ENCODE data around the gene SPAG6. TPM values are rescaled to one million over a fixed set of nuclear protein-coding genes. Genes with fewer than 3 reads are reported as not detected.
"Not testable (repeated sequence)": the region's sequence is repeated elsewhere in the genome, so short reads cannot be mapped to it uniquely, and the experiment has no call there.

The SPAG6 gene
- 0.07 TPM in 1 of 2 replicates, not detected in the other for total RNA-seq

- peak within 1 kb of the TSS; percentile 68 for H3K4me3 Mint-ChIP-seq
- intact Hi-C loops (cut with micrococcal nuclease), result loop anchor here (5.0 to 10.0 kb wide), 2 partner anchors 642 to 1171 kb away; no protein-coding TSS in a partner anchor
- peaks cover 20% of the 10 kb centered on the region for H3K4me1 Mint-ChIP-seq
- H3K27ac Mint-ChIP-seq, result peak within 1 kb of the TSS; percentile 67
- peaks cover 7% of the 10 kb centered on the region for H3K9me3 Mint-ChIP-seq
- peaks cover 70% of the 10 kb centered on the region for H3K27me3 Mint-ChIP-seq
- DNase-seq, result peak; percentile 89
- H3K36me3 Mint-ChIP-seq (ENCODE audit: low read depth), result peaks cover 3% of the 10 kb centered on the region
Measured at GRCh38 chr10:22345301-22346095, at the start of gene SPAG6. SPAG6 (plus strand) TSS chr10:22345496; CDS start chr10:22345612, 116 bp downstream.

- no peaks in the 10 kb centered on the region for H3K9me3 Mint-ChIP-seq
- H3K36me3 Mint-ChIP-seq (ENCODE audit: low read depth), result no peaks in the 10 kb centered on the region
- intact Hi-C loops (cut with micrococcal nuclease), result loop anchor here (10.0 kb wide), 1 partner anchor 354 kb away; no protein-coding TSS in a partner anchor
- no peak overlapping the region for H3K4me3 Mint-ChIP-seq
- H3K27ac Mint-ChIP-seq, result no peak overlapping the region
- no peaks in the 10 kb centered on the region for H3K4me1 Mint-ChIP-seq
- no peak for DNase-seq
- peaks cover 8% of the 10 kb centered on the region for H3K27me3 Mint-ChIP-seq
Measured at GRCh38 chr10:22301193-22301592, 44.1 kb upstream of the SPAG6 start.

- Mint-ChIP-seq H3K4me1 (peaks cover 4% of the 10 kb centered on the region), H3K27ac (no peak overlapping the region), H3K9me3 (no peaks in the 10 kb centered on the region), H3K36me3 (ENCODE audit: low read depth) (no peaks in the 10 kb centered on the region), H3K4me3 (no peak overlapping the region), H3K27me3 (peaks cover 3% of the 10 kb centered on the region)
- intact Hi-C loops (cut with micrococcal nuclease), result loop anchor here (10.0 kb wide), 1 partner anchor 351 kb away; no protein-coding TSS in a partner anchor
- DNase-seq, result no peak
Measured at GRCh38 chr10:22303461-22303860, 41.8 kb upstream of the SPAG6 start.

- Mint-ChIP-seq H3K9me3 (no peaks in the 10 kb centered on the region), H3K36me3 (ENCODE audit: low read depth) (no peaks in the 10 kb centered on the region), H3K4me1 (peaks cover 7% of the 10 kb centered on the region), H3K4me3 (no peak overlapping the region), H3K27me3 (no peaks in the 10 kb centered on the region), H3K27ac (no peak overlapping the region)
- intact Hi-C loops (cut with micrococcal nuclease), result loop anchor here (10.0 kb wide), 1 partner anchor 349 kb away; no protein-coding TSS in a partner anchor
- no peak for DNase-seq
Measured at GRCh38 chr10:22305721-22306120, 39.6 kb upstream of the SPAG6 start.

- Mint-ChIP-seq H3K27ac (no peak overlapping the region), H3K4me3 (no peak overlapping the region)
Measured at GRCh38 chr10:22308390-22308789, 36.9 kb upstream of the SPAG6 start.

GRCh38 chr10:22309180-22310000, 35.9 kb upstream of the SPAG6 start:
- Mint-ChIP-seq H3K4me3 (no peak overlapping the region), H3K4me1 (peaks cover 10% of the 10 kb centered on the region), H3K36me3 (ENCODE audit: low read depth) (no peaks in the 10 kb centered on the region), H3K27ac (peak overlapping the region; percentile 69), H3K27me3 (peaks cover 2% of the 10 kb centered on the region), H3K9me3 (no peaks in the 10 kb centered on the region)
- DNase-seq, result no peak
- intact Hi-C loops (cut with micrococcal nuclease), result loop anchor here (2.0 to 10.0 kb wide), 3 partner anchors 57 to 345 kb away; partner anchors contain the start of gene DNAJC1

More at GRCh38 chr10:22308390-22308789, 36.9 kb upstream of the SPAG6 start:
- peaks cover 2% of the 10 kb centered on the region for H3K27me3 Mint-ChIP-seq
- peaks cover 10% of the 10 kb centered on the region for H3K4me1 Mint-ChIP-seq
- intact Hi-C loops (cut with micrococcal nuclease), result loop anchor here (1.0 to 10.0 kb wide), 5 partner anchors 58 to 346 kb away; partner anchors contain the start of gene DNAJC1
- peak; percentile 79 for DNase-seq
- H3K9me3 Mint-ChIP-seq, result no peaks in the 10 kb centered on the region
- no peaks in the 10 kb centered on the region for H3K36me3 Mint-ChIP-seq (ENCODE audit: low read depth)

- H3K27me3 Mint-ChIP-seq; DNase-seq; H3K27ac Mint-ChIP-seq; intact Hi-C loops (cut with micrococcal nuclease); H3K9me3 Mint-ChIP-seq; H3K36me3 Mint-ChIP-seq (ENCODE audit: low read depth); H3K4me3 Mint-ChIP-seq: not testable (repeated sequence)
- H3K4me1 Mint-ChIP-seq, result peaks cover 14% of the 10 kb centered on the region
Measured at GRCh38 chr10:22310012-22310411, 35.3 kb upstream of the SPAG6 start.

GRCh38 chr10:22310928-22311327, 34.4 kb upstream of the SPAG6 start:
- no peaks in the 10 kb centered on the region for H3K9me3 Mint-ChIP-seq
- peak overlapping the region; percentile 60 for H3K27ac Mint-ChIP-seq
- no peak for DNase-seq
- peaks cover 2% of the 10 kb centered on the region for H3K27me3 Mint-ChIP-seq
- no peaks in the 10 kb centered on the region for H3K36me3 Mint-ChIP-seq (ENCODE audit: low read depth)
- H3K4me3 Mint-ChIP-seq, result no peak overlapping the region
- peaks cover 22% of the 10 kb centered on the region for H3K4me1 Mint-ChIP-seq
- intact Hi-C loops (cut with micrococcal nuclease), result no loop called here

- peak; percentile 57 for DNase-seq
- H3K27ac Mint-ChIP-seq, result peak overlapping the region; percentile 94
- peaks cover 27% of the 10 kb centered on the region for H3K4me1 Mint-ChIP-seq
- H3K4me3 Mint-ChIP-seq, result peak overlapping the region; percentile 87
- intact Hi-C loops (cut with micrococcal nuclease), result loop anchor here (1.0 to 5.0 kb wide), 3 partner anchors 86 to 367 kb away; no protein-coding TSS in a partner anchor
- H3K9me3 Mint-ChIP-seq, result no peaks in the 10 kb centered on the region
- peaks cover 2% of the 10 kb centered on the region for H3K27me3 Mint-ChIP-seq
- peaks cover 11% of the 10 kb centered on the region for H3K36me3 Mint-ChIP-seq (ENCODE audit: low read depth)
Measured at GRCh38 chr10:22314852-22315251, 30.4 kb upstream of the SPAG6 start.

- Mint-ChIP-seq H3K36me3 (ENCODE audit: low read depth) (peaks cover 15% of the 10 kb centered on the region), H3K4me3 (peak overlapping the region; percentile 87), H3K27ac (peak overlapping the region; percentile 94), H3K27me3 (peaks cover 2% of the 10 kb centered on the region), H3K9me3 (no peaks in the 10 kb centered on the region), H3K4me1 (peaks cover 31% of the 10 kb centered on the region)
- DNase-seq, result no peak
- intact Hi-C loops (cut with micrococcal nuclease), result loop anchor here (1.0 to 5.0 kb wide), 5 partner anchors 63 to 367 kb away; partner anchors contain the start of gene DNAJC1
Measured at GRCh38 chr10:22315455-22316285, 29.6 kb upstream of the SPAG6 start.

- H3K4me3 Mint-ChIP-seq, result peak within 1 kb of the TSS; percentile 87
- H3K9me3 Mint-ChIP-seq, result no peaks in the 10 kb centered on the region
- H3K27me3 Mint-ChIP-seq, result no peaks in the 10 kb centered on the region
- peaks cover 15% of the 10 kb centered on the region for H3K36me3 Mint-ChIP-seq (ENCODE audit: low read depth)
- intact Hi-C loops (cut with micrococcal nuclease), result loop anchor here (1.0 to 5.0 kb wide), 4 partner anchors 64 to 366 kb away; partner anchors contain the start of gene DNAJC1
- H3K4me1 Mint-ChIP-seq, result peaks cover 29% of the 10 kb centered on the region
- H3K27ac Mint-ChIP-seq, result peak within 1 kb of the TSS; percentile 94
- peak; percentile 95 for DNase-seq
Measured at GRCh38 chr10:22316286-22317075, 28.8 kb upstream of the SPAG6 start, which contains the start of gene COMMD3. COMMD3 (plus strand) TSS chr10:22316388; CDS start chr10:22316418, 30 bp downstream.

GRCh38 chr10:22317076-22317370, 28.3 kb upstream of the SPAG6 start:
- Mint-ChIP-seq H3K4me1 (peaks cover 27% of the 10 kb centered on the region), H3K4me3 (peak overlapping the region; percentile 87)
- intact Hi-C loops (cut with micrococcal nuclease), result loop anchor here (2.0 to 5.0 kb wide), 3 partner anchors 255 to 365 kb away; partner anchors contain the start of gene DNAJC1

More at GRCh38 chr10:22317076-22317370, 28.3 kb upstream of the SPAG6 start:
- H3K27ac Mint-ChIP-seq, result peak overlapping the region; percentile 93
- peaks cover 15% of the 10 kb centered on the region for H3K36me3 Mint-ChIP-seq (ENCODE audit: low read depth)
- DNase-seq, result no peak
- H3K27me3 Mint-ChIP-seq, result peaks cover 1% of the 10 kb centered on the region
- no peaks in the 10 kb centered on the region for H3K9me3 Mint-ChIP-seq
